ENCODE measurements around the gene C1orf141. TPM values are rescaled to one million over a fixed set of nuclear protein-coding genes. Genes with fewer than 3 reads are reported as not detected.

C1orf141 gene
- total and polyA plus RNA-seq, 2 experiments from 2014 or later: not detected

DNA sequence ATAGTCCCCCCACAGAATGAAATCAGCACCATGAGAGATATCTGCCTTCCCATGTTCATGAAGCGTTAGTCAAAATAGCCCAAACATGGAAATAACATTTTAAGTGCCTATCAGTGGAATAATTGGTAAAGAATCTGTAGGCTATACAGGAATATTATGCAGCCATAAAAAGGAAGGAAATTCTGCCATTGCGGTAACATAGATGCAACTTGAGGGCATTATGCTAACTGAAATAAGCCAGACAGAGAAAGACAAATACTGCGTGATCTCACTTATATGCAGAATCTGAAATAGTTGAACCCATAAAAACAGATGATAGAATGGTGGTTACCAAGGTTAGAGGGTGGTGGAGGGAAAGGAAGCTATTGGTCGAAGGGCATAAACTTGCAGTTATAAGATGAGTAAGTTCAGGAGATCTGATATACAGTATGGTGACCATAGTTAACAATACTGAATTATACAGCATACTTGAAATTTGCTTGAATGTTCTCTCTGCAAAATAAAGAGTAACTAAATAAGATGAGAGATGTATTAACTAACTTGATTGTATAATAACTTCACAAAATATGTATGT, 30.8 kb upstream of the C1orf141 start:
- DNase-seq (ENCODE audit: low read depth in 1 of 2, low spot score in 1 of 2): no peak
- no peak for TF ChIP-seq CTCF (IDR thresholded peaks at IDR 0.05; ENCODE audit: low read depth, low read length)
- Histone ChIP-seq H3K27ac (no peak overlapping the region), H3K36me3 (no peaks in the 10 kb centered on the region), H3K4me1 (ENCODE audit: low read depth) (peaks cover 31% of the 10 kb centered on the region), H3K9me3 (ENCODE audit: low read depth) (no peaks in the 10 kb centered on the region), H3K4me3 (no peak overlapping the region), H3K27me3 (peaks cover 7% of the 10 kb centered on the region)

- Histone ChIP-seq H3K27me3 (no peaks in the 10 kb centered on the region), H3K4me3 (no peak overlapping the region), H3K9me3 (ENCODE audit: low read depth) (no peaks in the 10 kb centered on the region), H3K36me3 (no peaks in the 10 kb centered on the region), H3K4me1 (ENCODE audit: low read depth) (peaks cover 15% of the 10 kb centered on the region), H3K27ac (no peak overlapping the region)
- peak in 1 of 2 donors; percentile 5 for DNase-seq (ENCODE audit: low read depth in 1 of 2, low spot score in 1 of 2)
- no peak for TF ChIP-seq CTCF (IDR thresholded peaks at IDR 0.05; ENCODE audit: low read depth, low read length)
Measured at GRCh38 chr1:67162954-67163353, 28.2 kb upstream of the C1orf141 start.

GRCh38 chr1:67159233-67159632, 24.5 kb upstream of the C1orf141 start:
- Histone ChIP-seq H3K27me3 (no peaks in the 10 kb centered on the region), H3K9me3 (ENCODE audit: low read depth) (no peaks in the 10 kb centered on the region), H3K4me3 (no peak overlapping the region), H3K4me1 (ENCODE audit: low read depth) (no peaks in the 10 kb centered on the region), H3K36me3 (no peaks in the 10 kb centered on the region), H3K27ac (no peak overlapping the region)
- no peak for DNase-seq (ENCODE audit: low read depth in 1 of 2, low spot score in 1 of 2)
- TF ChIP-seq CTCF (IDR thresholded peaks at IDR 0.05; ENCODE audit: low read depth, low read length): no peak

DNA sequence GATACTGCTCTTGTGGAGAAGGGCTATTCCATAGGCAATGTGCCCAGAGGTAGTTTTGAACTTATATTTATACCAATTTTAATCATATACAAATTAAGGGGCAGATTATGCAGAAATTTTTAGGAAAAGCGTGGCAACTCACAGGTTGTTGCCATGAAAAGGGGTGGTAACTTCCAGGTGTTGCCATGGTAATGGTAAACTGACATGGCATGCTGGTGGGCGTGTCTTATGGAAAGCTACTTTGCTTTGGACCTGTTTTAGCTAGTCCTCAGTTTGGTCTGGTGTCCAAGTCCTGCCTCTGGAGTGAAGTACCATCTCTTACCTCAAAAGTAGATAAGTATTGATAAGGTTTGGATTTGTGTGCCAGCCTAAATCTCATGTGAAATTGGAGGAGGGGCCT, 23.6 kb upstream of the C1orf141 start:
- no peak overlapping the region for H3K27ac ChIP-seq
- no peaks in the 10 kb centered on the region for H3K4me1 ChIP-seq (ENCODE audit: low read depth)
- no peak for TF ChIP-seq CTCF (IDR thresholded peaks at IDR 0.05; ENCODE audit: low read depth, low read length)
- H3K27me3 ChIP-seq: no peaks in the 10 kb centered on the region
- no peaks in the 10 kb centered on the region for H3K36me3 ChIP-seq
- H3K4me3 ChIP-seq: no peak overlapping the region
- DNase-seq (ENCODE audit: low read depth in 1 of 2, low spot score in 1 of 2): no peak
- no peaks in the 10 kb centered on the region for H3K9me3 ChIP-seq (ENCODE audit: low read depth)

DNA sequence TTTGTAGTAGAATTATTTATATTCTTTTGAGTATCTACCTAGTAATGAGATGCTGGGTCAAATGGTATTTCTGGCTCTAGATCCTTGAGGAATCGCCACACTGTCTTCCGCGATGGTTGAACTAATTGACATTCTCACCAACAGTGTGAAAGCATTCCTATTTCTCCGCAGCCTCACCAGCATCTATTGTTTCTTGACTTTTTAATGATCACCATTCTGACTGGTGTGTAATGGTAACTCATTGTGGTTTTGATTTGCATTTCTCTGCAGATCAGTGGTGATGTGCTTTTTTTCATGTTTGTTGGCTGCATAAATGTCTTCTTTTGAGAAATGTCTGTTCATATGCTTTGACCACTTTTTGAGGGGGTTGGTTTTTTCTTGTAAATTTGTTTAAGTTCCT, 16.2 kb upstream of the C1orf141 start:
- H3K27me3 ChIP-seq: peaks cover 8% of the 10 kb centered on the region
- TF ChIP-seq CTCF (IDR thresholded peaks at IDR 0.05; ENCODE audit: low read depth, low read length): no peak
- DNase-seq (ENCODE audit: low read depth in 1 of 2, low spot score in 1 of 2): no peak
- H3K4me3 ChIP-seq: no peak overlapping the region
- no peaks in the 10 kb centered on the region for H3K4me1 ChIP-seq (ENCODE audit: low read depth)
- no peaks in the 10 kb centered on the region for H3K36me3 ChIP-seq
- no peak overlapping the region for H3K27ac ChIP-seq
- no peaks in the 10 kb centered on the region for H3K9me3 ChIP-seq (ENCODE audit: low read depth)

All from cardiac muscle cell (in vitro differentiated cells and primary cell).